Lung (tissue), 12 donors: ENCODE measurements around the gene CELSR3. TPM values are rescaled to one million over a fixed set of nuclear protein-coding genes. Genes with fewer than 3 reads are reported as not detected.

Experiments
- ATAC-seq: fragments of 200-7000 bp; cut with Tn5 transposase; one replicate; pipeline ENCODE4 v1.9.1; 2020; ENCODE audit warnings: moderate number of reproducible peaks; ENCODE audit not compliant: insufficient read depth, low FRiP score
- DNase-seq, 3 donors: peaks; one replicate each; pipeline ENCODE4 v3.0.0-alpha.2; 2013 to 2017
- H3K27ac ChIP-seq, 2 donors: one replicate each; pipeline ENCODE4 v1.5.1; 2013; ENCODE audit warnings: mild to moderate bottlenecking in 2 of 2, moderate library complexity in 2 of 2, control low read depth in 1 of 2, inconsistent platforms in 1 of 2, low read depth in 1 of 2, low read length in 1 of 2
- H3K27me3 ChIP-seq, 3 donors: one replicate each; pipeline ENCODE4 v1.5.1; 2013; ENCODE audit warnings: low read length in 2 of 3; ENCODE audit not compliant: control insufficient read depth in 3 of 3, insufficient read depth in 3 of 3
- H3K36me3 ChIP-seq, 4 donors: one replicate each; pipeline ENCODE4 v1.5.1; 2013; ENCODE audit warnings: low read length in 4 of 4, mild to moderate bottlenecking in 1 of 4, moderate library complexity in 1 of 4; ENCODE audit not compliant: control insufficient read depth in 4 of 4, insufficient read depth in 4 of 4
- H3K4me1 ChIP-seq, 5 donors: one replicate each; pipeline ENCODE4 v1.5.1; 2013; ENCODE audit warnings: low read length in 5 of 5, mild to moderate bottlenecking in 2 of 5, moderate library complexity in 1 of 5; ENCODE audit not compliant: control insufficient read depth in 5 of 5, insufficient read depth in 5 of 5
- H3K4me3 ChIP-seq: one replicate; pipeline ENCODE4 v1.5.1; 2013; ENCODE audit warnings: mild to moderate bottlenecking, control low read depth, moderate library complexity
- H3K9ac ChIP-seq, 2 donors: one replicate each; pipeline ENCODE4 v1.5.1; 2013; ENCODE audit warnings: low read length in 2 of 2, control low read depth in 1 of 2; ENCODE audit not compliant: insufficient read depth in 1 of 2
- H3K9me3 ChIP-seq, 4 donors: one replicate each; pipeline ENCODE4 v1.5.1; 2013; ENCODE audit warnings: low read length in 3 of 4, mild to moderate bottlenecking in 1 of 4, moderate library complexity in 1 of 4; ENCODE audit not compliant: control insufficient read depth in 4 of 4, insufficient read depth in 3 of 4
- CTCF ChIP-seq: IDR thresholded peaks from 2 replicates; pipeline ENCODE4 v1.5.1; 2012; ENCODE audit warnings: mild to moderate bottlenecking; ENCODE audit errors: control extremely low read depth, extremely low read depth
- WGBS, 2 donors: extraction: QIAGEN DNeasy Blood & Tissue Kit; methylation state at CpG; one replicate each; pipeline ENCODE4 v1.1.7; 2013; 5-methylcytosine and 5-hydroxymethylcytosine counted together
- polyA plus RNA-seq, 2 donors: library from polyadenylated mRNA; stranded (reverse); fragments of 200-250 nt; gene quantifications; one replicate each; pipeline ENCODE4 v1.2.1, GENCODE V29; 2013
- total RNA-seq, 2 donors: library from RNA; depleted of rRNA in 1 of 2; stranded (reverse); fragments of >200 nt in 1 of 2; gene quantifications; one replicate each; pipeline ENCODE4 v1.2.1, GENCODE V29; 2014 to 2021
- donor health status: control.
- donor health status: control.
- donor health status: Bipolar disorder and iron deficiency.
- donor health status: healthy.
- donor health status: DM: yes; HTN: yes; CAD: no.

The CELSR3 gene
- total and polyA plus RNA-seq, 4 donors, result 0.71 to 2.0 (median 1.4) TPM

- no peak for ATAC-seq
- H3K36me3 ChIP-seq, result peaks cover 0 to 46% (median 11%) of the 10 kb centered on the region in 4 donors
- no peak for DNase-seq
- no peak overlapping the region for H3K4me3 ChIP-seq
- H3K9ac ChIP-seq, result no peak overlapping the region
- no peaks in the 10 kb centered on the region for H3K9me3 ChIP-seq
- whole genome bisulfite sequencing, 2 donors, result 92 to 96% methylated on average over 12 of the region's 12 CpGs
- TF ChIP-seq CTCF, result no peak
- no peak overlapping the region for H3K27ac ChIP-seq
- H3K4me1 ChIP-seq, result peaks cover 0 to 13% (median 3%) of the 10 kb centered on the region in 5 donors
- no peaks in the 10 kb centered on the region for H3K27me3 ChIP-seq
Observed at GRCh38 chr3:48630833-48631232, 31.9 kb downstream of the CELSR3 start.

- no peak for DNase-seq
- peaks cover 0 to 50% (median 12%) of the 10 kb centered on the region in 4 donors for H3K36me3 ChIP-seq
- 94 to 98% methylated on average over 8 of the region's 8 CpGs for WGBS, 2 donors
Observed at GRCh38 chr3:48630407-48630806, 32.3 kb downstream of the CELSR3 start.

GRCh38 chr3:48629894-48630293 lies 32.8 kb downstream of the CELSR3 start:
- DNase-seq, result no peak
- H3K36me3 ChIP-seq, result peaks cover 0 to 50% (median 13%) of the 10 kb centered on the region in 4 donors
- WGBS, 2 donors, result 96 to 98% methylated on average over 12 of the region's 12 CpGs

More at GRCh38 chr3:48630407-48630806, 32.3 kb downstream of the CELSR3 start:
- no peak overlapping the region for H3K9ac ChIP-seq
- peaks cover 0 to 9% (median 3%) of the 10 kb centered on the region in 5 donors for H3K4me1 ChIP-seq
- TF ChIP-seq CTCF, result no peak
- no peak for ATAC-seq
- H3K27ac ChIP-seq, result no peak overlapping the region
- no peaks in the 10 kb centered on the region for H3K9me3 ChIP-seq
- H3K4me3 ChIP-seq, result no peak overlapping the region
- no peaks in the 10 kb centered on the region for H3K27me3 ChIP-seq

More at GRCh38 chr3:48629894-48630293, 32.8 kb downstream of the CELSR3 start:
- Histone ChIP-seq H3K9ac (no peak overlapping the region), H3K27me3 (no peaks in the 10 kb centered on the region), H3K4me3 (no peak overlapping the region), H3K9me3 (no peaks in the 10 kb centered on the region), H3K4me1 (peaks cover 0 to 9% (median 3%) of the 10 kb centered on the region in 5 donors), H3K27ac (no peak overlapping the region)
- no peak for TF ChIP-seq CTCF
- ATAC-seq, result no peak
